ENCODE results near the gene SHOC2.

DNA sequence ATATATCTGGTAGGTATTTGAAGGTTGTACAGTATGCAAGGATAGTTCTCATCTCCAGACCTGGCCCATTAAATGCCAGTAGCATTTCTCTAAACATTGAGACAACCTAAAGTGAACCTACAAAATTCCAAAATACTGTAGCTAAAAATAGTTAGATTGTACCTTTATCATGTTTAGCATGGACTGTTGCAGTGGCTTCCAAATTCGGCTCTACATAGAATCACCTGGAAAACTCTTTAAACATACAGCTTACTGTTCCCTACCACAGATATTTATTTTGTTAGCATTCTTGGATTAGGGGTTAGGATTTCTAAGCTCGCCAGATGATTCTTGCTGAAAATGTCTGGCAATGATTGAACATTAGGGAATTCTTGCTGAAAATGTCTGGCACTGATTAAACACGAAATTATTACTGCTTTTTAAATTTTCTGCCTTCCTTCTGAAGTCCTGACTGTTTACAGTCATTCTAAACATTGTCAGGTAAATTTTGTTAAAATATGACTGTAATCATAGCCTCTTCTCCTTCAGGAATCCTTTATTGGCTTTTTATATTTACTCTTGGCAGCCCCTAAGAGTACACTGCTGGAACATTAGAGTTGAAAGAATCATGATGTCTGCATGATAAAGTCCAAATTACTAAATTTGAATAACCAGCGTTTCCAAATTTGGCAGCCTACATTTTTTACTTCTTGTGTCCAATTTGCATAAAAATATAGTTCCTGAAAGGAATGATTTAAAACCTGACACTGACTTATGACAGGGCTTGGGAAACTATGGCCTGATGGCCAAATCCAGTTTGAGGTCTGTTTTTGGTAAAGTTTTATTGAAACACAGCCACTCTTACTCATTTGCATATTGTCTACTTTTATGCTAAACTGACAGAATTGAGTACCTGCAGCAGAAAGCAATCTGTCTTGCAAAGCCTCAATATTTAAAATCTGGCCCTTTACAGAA lies 40.3 kb downstream of the SHOC2 start:
- TF ChIP-seq EZH2phosphoT487 (IDR thresholded peaks at IDR 0.05; ENCODE audit: insufficient read depth, low read depth) (no peak), EZH2 (IDR thresholded peaks at IDR 0.05; ENCODE audit: insufficient read depth, poor library complexity, severe bottlenecking) (no peak)

All from GM23248 (cell line).